GM12878 (cell line): ENCODE results near the gene TIMM10B. TPM values are rescaled to one million over a fixed set of nuclear protein-coding genes. Genes with fewer than 3 reads are reported as not detected.

Experiments
- ATAC-seq: fragments of 200-7000 bp; cut with Tn5 transposase; 3 replicates; pipeline ENCODE4 v1.9.1; 2020; ENCODE audit warnings: mild to moderate bottlenecking, moderate library complexity
- BruUV-seq: library from RNA; stranded (reverse); fragments of 400-500 nt; replicated peaks from 2 replicates; lab custom pipeline; 2021; lab: Mats Ljungman, UMichigan
- CTCF ChIA-PET: fragments of 300-600 bp; sonication (Branson Sonifier 250); formaldehyde crosslinking; extraction: SDS; loops from one replicate; lab custom pipeline; 2021; ENCODE audit warnings: inconsistent platforms; lab: Yijun Ruan, JAX
- POLR2A ChIA-PET: fragments of 350-600 bp; formaldehyde crosslinking; extraction: SDS; loops from one replicate; lab custom pipeline; 2021; ENCODE audit warnings: inconsistent platforms; lab: Charles Lee
- RAD21 ChIA-PET: fragments of 300-600 bp; sonication (Branson Sonifier 250); formaldehyde crosslinking; loops from one replicate; lab custom pipeline; 2023; ENCODE audit warnings: antibody characterized with exemption; ENCODE audit not compliant: unreplicated experiment; lab: Charles Lee
- SMC1A ChIA-PET: fragments of 300-600 bp; sonication (Branson Sonifier 250); formaldehyde crosslinking; loops from one replicate; lab custom pipeline; 2023; ENCODE audit not compliant: unreplicated experiment, uncharacterized antibody; lab: Charles Lee
- DNase-seq: peaks from one replicate; pipeline ENCODE4 v3.0.0-alpha.2; 2011; ENCODE audit warnings: low read depth, low spot score
- FAIRE-seq: peaks from 3 replicates; lab custom pipeline; 2011; peaks lifted over from hg19 to GRCh38; lab: Jason Lieb, UNC
- H2AFZ ChIP-seq: 2 replicates; pipeline ENCODE4 v1.6.0; 2011; ENCODE audit warnings: low read depth, low read length, control low read depth; ENCODE audit not compliant: control insufficient read depth
- H3K27ac ChIP-seq: 2 replicates; pipeline ENCODE4 v1.5.1; 2011; ENCODE audit warnings: control low read depth; ENCODE audit not compliant: control insufficient read depth, insufficient read depth
- H3K27me3 ChIP-seq, 2 experiments: replicated peaks in 1 of 2; 2 replicates each; pipeline versions ENCODE4 v1.6.0 to v1.6.1; 2011; ENCODE audit warnings: low read length in 1 of 2; ENCODE audit not compliant: control insufficient read depth in 2 of 2, insufficient read depth in 2 of 2
- H3K36me3 ChIP-seq, 2 experiments: 2 replicates each; pipeline ENCODE4 v1.5.1; 2011; ENCODE audit warnings: low read length in 1 of 2; ENCODE audit not compliant: control insufficient read depth in 2 of 2, insufficient read depth in 2 of 2
- H3K4me1 ChIP-seq: 2 replicates; pipeline ENCODE4 v1.6.1; 2011; ENCODE audit warnings: mild to moderate bottlenecking, low read length, moderate library complexity, mixed read lengths; ENCODE audit not compliant: control insufficient read depth, insufficient read depth
- H3K4me2 ChIP-seq: 2 replicates; pipeline ENCODE4 v1.6.0; 2011; ENCODE audit warnings: control low read depth; ENCODE audit not compliant: control insufficient read depth, insufficient read depth
- H3K4me3 ChIP-seq: fragments of 200-600 bp; sonication (generic); 2 replicates; pipeline ENCODE4 v1.5.1; 2016
- H3K79me2 ChIP-seq: 2 replicates; pipeline ENCODE4 v1.6.0; 2011; ENCODE audit warnings: low read length; ENCODE audit not compliant: control insufficient read depth, insufficient read depth
- H3K9ac ChIP-seq: 2 replicates; pipeline ENCODE4 v1.8.0; 2011; ENCODE audit warnings: low read length, control low read depth, mixed read lengths; ENCODE audit not compliant: control insufficient read depth, insufficient read depth
- H3K9me3 ChIP-seq: replicated peaks from 3 replicates; pipeline ENCODE4 v1.5.1; 2011; ENCODE audit warnings: mild to moderate bottlenecking, low read length; ENCODE audit not compliant: control insufficient read depth, insufficient read depth
- H4K20me1 ChIP-seq: 2 replicates; pipeline ENCODE4 v1.6.0; 2011; ENCODE audit not compliant: control insufficient read depth, insufficient read depth
- BACH1 ChIP-seq: fragments of 450-650 bp; IDR thresholded peaks from 2 replicates; pipeline ENCODE4 v1.6.1; 2017; ENCODE audit warnings: mild to moderate bottlenecking, borderline replicate concordance
- BCL11A ChIP-seq: IDR thresholded peaks from 2 replicates; pipeline ENCODE4 v1.6.1; 2011; ENCODE audit warnings: low read depth, low read length
- BHLHE40 ChIP-seq, 2 experiments: fragments of 450-650 bp in 1 of 2; IDR thresholded peaks; 2 replicates each; pipeline ENCODE4 v1.6.1; 2011 to 2017; ENCODE audit warnings: low read depth in 2 of 2, borderline replicate concordance in 1 of 2, improper control_type of control experiment in 1 of 2, low read length in 1 of 2, mild to moderate bottlenecking in 1 of 2
- CBX3 ChIP-seq: fragments of 200-600 bp; sonication (generic); IDR thresholded peaks from 2 replicates; pipeline ENCODE4 v1.6.1; 2016; ENCODE audit warnings: low read depth, borderline replicate concordance
- FOS ChIP-seq: IDR thresholded peaks from 3 replicates; pipeline ENCODE4 v1.6.1; 2011; ENCODE audit warnings: borderline replicate concordance; ENCODE audit not compliant: insufficient read length; ENCODE audit errors: extremely low read depth
- FOXK2 ChIP-seq: fragments of 450-650 bp; IDR thresholded peaks from 2 replicates; pipeline ENCODE4 v1.6.1; 2017; ENCODE audit warnings: mild to moderate bottlenecking, moderate library complexity
- MTA3 ChIP-seq: IDR thresholded peaks from 2 replicates; pipeline ENCODE4 v1.6.1; 2012; ENCODE audit warnings: low read length, inconsistent platforms, borderline replicate concordance
- NRF1 ChIP-seq: conservative IDR thresholded peaks from 2 replicates; pipeline ENCODE4 v1.6.1; 2011; ENCODE audit warnings: mild to moderate bottlenecking, low read depth, low read length, improper control_type of control experiment
- RBBP5 ChIP-seq: fragments of 200-600 bp; sonication (generic); conservative IDR thresholded peaks from 2 replicates; pipeline ENCODE4 v1.6.1; 2016
- RUNX3 ChIP-seq: IDR thresholded peaks from 2 replicates; pipeline ENCODE4 v1.6.1; 2012; ENCODE audit warnings: low read length, inconsistent platforms
- SPI1 ChIP-seq: IDR thresholded peaks from 2 replicates; pipeline ENCODE4 v1.6.1; 2011; ENCODE audit warnings: low read depth, mild to moderate bottlenecking, low read length, moderate library complexity, borderline replicate concordance; ENCODE audit not compliant: insufficient read depth
- USF1 ChIP-seq: IDR thresholded peaks from 2 replicates; pipeline ENCODE4 v1.6.1; 2011; ENCODE audit warnings: borderline replicate concordance, low read depth, mild to moderate bottlenecking, moderate library complexity, mixed read lengths, low read length; ENCODE audit not compliant: insufficient read depth; ENCODE audit errors: extremely low read length
- USF2 ChIP-seq: IDR thresholded peaks from 2 replicates; pipeline ENCODE4 v1.6.1; 2011; ENCODE audit warnings: low read depth, low read length, improper control_type of control experiment, borderline replicate concordance
- ZBED1 ChIP-seq: IDR thresholded peaks from 2 replicates; pipeline ENCODE4 v1.6.1; 2016; ENCODE audit warnings: borderline replicate concordance
- WGBS: methylation state at CpG from one replicate; pipeline ENCODE4 v1.1.6; 2016; ENCODE audit warnings: low lambda C conversion rate; ENCODE audit not compliant: insufficient replicate concordance, insufficient coverage; ENCODE audit errors: missing lambda C conversion rate; 5-methylcytosine and 5-hydroxymethylcytosine counted together
- in situ Hi-C: fragments of 300-500 bp; cut with MboI; formaldehyde crosslinking; loops from 9 replicates; pipeline ENCODE4 v1.14.3; 2018; ENCODE audit warnings: mixed read lengths
- intact Hi-C: fragments of 100-400 bp; cut with micrococcal nuclease; formaldehyde crosslinking; loops from one replicate; pipeline ENCODE4 v1.14.2; 2022; ENCODE audit not compliant: unreplicated experiment
- polyA plus RNA-seq, 11 experiments: library from polyadenylated mRNA; depleted of rRNA in 4 of 11; unstranded in 6 of 11; stranded (reverse) in 5 of 11; fragments of >200 nt; fragmentation: Nextera tagmentation in 4 of 11; fragmentation: Illumina TruSeq in 1 of 11; extraction: Ambion mirVana in 4 of 11; extraction: Trizol in 1 of 11; gene quantifications; 1 replicate in 1 of 11; 2 replicates in 10 of 11; pipeline versions ENCODE4 v1.2.1 to v1.2.3, GENCODE V29; 2011 to 2016; ENCODE audit warnings: inconsistent platforms in 2 of 11, missing spikeins in 2 of 11, low read depth in 1 of 11
- total RNA-seq, 4 experiments: library from RNA; depleted of rRNA in 3 of 4; stranded (reverse); fragments of >200 nt in 3 of 4; fragmentation: Illumina TruSeq in 1 of 4; extraction: Trizol in 1 of 4; gene quantifications; 2 replicates each; pipeline versions ENCODE4 v1.2.1 to v1.2.3, GENCODE V29; 2013 to 2021
- TF ChIP-seq, protein P1 (sequence below): fragments of 450-650 bp; conservative IDR thresholded peaks from 2 replicates; pipeline ENCODE4 v1.6.1; 2017; ENCODE audit warnings: mild to moderate bottlenecking, moderate library complexity
- TF ChIP-seq, protein P2 (sequence below): IDR thresholded peaks from 2 replicates; pipeline ENCODE4 v1.6.1; 2011; ENCODE audit warnings: low read depth, mild to moderate bottlenecking, low read length, moderate library complexity, borderline replicate concordance; ENCODE audit errors: extremely low read depth
- TF ChIP-seq, protein P3 (sequence below): fragments of 450-650 bp; IDR thresholded peaks from 2 replicates; pipeline ENCODE4 v1.6.1; 2018; ENCODE audit warnings: borderline replicate concordance, mild to moderate bottlenecking; ENCODE audit not compliant: partially characterized antibody

Gene TIMM10B
- total and polyA plus RNA-seq, 10 of the 15 experiments (the other 5 are each of a cell fraction or from before 2014, with no cell fraction given): 30.3 to 126 (median 53.1) TPM

GRCh38 chr11:6437993-6438392, 43.3 kb upstream of the TIMM10B start:
- Histone ChIP-seq H3K4me2 (no peak overlapping the region), H3K36me3 (no peaks in the 10 kb centered on the region)
- 33% methylated on average over 3 of the region's 3 CpGs for WGBS
- TF ChIP-seq USF2: peak; percentile 5; the same call in 1 of the 2 replicates
- TF ChIP-seq SPI1: peak; percentile 30; the same call in 1 of the 2 replicates
- TF ChIP-seq BHLHE40 (IDR thresholded peaks at IDR 0.05; ENCODE audit: borderline replicate concordance in 1 of 2, low read depth in 2 of 2, low read length in 1 of 2): peak in 1 of 2 experiments; percentile 32; a peak in 2 of 4 replicates
- peak; percentile 77 for TF ChIP-seq USF1
- TF ChIP-seq MTA3: no peak
- TF ChIP-seq RBBP5: no peak
- TF ChIP-seq CBX3: no peak
- TF ChIP-seq BCL11A: no peak
- no peak for TF ChIP-seq BACH1
- TF ChIP-seq, protein P1, sequence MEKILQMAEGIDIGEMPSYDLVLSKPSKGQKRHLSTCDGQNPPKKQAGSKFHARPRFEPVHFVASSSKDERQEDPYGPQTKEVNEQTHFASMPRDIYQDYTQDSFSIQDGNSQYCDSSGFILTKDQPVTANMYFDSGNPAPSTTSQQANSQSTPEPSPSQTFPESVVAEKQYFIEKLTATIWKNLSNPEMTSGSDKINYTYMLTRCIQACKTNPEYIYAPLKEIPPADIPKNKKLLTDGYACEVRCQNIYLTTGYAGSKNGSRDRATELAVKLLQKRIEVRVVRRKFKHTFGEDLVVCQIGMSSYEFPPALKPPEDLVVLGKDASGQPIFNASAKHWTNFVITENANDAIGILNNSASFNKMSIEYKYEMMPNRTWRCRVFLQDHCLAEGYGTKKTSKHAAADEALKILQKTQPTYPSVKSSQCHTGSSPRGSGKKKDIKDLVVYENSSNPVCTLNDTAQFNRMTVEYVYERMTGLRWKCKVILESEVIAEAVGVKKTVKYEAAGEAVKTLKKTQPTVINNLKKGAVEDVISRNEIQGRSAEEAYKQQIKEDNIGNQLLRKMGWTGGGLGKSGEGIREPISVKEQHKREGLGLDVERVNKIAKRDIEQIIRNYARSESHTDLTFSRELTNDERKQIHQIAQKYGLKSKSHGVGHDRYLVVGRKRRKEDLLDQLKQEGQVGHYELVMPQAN: no peak
- TF ChIP-seq FOXK2: no peak
- no peak for TF ChIP-seq ZBED1
- 0 out of 2 replicates have a peak, but pooled peaks have one; percentile 16 for TF ChIP-seq RUNX3
- TF ChIP-seq, protein P2, sequence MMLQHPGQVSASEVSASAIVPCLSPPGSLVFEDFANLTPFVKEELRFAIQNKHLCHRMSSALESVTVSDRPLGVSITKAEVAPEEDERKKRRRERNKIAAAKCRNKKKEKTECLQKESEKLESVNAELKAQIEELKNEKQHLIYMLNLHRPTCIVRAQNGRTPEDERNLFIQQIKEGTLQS: 0 out of 2 replicates have a peak, but pooled peaks have one; percentile 16
- TF ChIP-seq FOS: no peak
- TF ChIP-seq NRF1: no peak
- TF ChIP-seq, protein P3, sequence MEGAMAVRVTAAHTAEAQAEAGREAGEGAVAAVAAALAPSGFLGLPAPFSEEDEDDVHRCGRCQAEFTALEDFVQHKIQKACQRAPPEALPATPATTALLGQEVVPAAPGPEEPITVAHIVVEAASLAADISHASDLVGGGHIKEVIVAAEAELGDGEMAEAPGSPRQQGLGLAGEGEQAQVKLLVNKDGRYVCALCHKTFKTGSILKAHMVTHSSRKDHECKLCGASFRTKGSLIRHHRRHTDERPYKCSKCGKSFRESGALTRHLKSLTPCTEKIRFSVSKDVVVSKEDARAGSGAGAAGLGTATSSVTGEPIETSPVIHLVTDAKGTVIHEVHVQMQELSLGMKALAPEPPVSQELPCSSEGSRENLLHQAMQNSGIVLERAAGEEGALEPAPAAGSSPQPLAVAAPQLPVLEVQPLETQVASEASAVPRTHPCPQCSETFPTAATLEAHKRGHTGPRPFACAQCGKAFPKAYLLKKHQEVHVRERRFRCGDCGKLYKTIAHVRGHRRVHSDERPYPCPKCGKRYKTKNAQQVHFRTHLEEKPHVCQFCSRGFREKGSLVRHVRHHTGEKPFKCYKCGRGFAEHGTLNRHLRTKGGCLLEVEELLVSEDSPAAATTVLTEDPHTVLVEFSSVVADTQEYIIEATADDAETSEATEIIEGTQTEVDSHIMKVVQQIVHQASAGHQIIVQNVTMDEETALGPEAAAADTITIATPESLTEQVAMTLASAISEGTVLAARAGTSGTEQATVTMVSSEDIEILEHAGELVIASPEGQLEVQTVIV: no peak

More at GRCh38 chr11:6437993-6438392, 43.3 kb upstream of the TIMM10B start:
- BruUV-seq: no TSS peak
- no peak overlapping the region for H3K4me3 ChIP-seq
- H3K4me1 ChIP-seq: peaks cover 17% of the 10 kb centered on the region
- intact Hi-C loops (no loop called here), in situ Hi-C loops (no loop called here)
- ChIA-PET POLR2A (interaction anchor here (0.7 kb wide), 1 partner anchor 37 kb away, joined by 3 read pairs; no protein-coding TSS in a partner anchor), SMC1A (interaction anchor here (0.5 to 12.8 kb wide), 7 partner anchors 14 to 1124 kb away, joined by 3 to 293 read pairs (median 4); no protein-coding TSS in a partner anchor), CTCF (interaction anchor here (0.6 to 17.4 kb wide), 17 partner anchors 8 to 320 kb away, joined by 3 to 560 read pairs (median 5); partner anchors contain the start of genes ARFIP2 and TIMM10B), RAD21 (interaction anchor here (1.0 to 14.2 kb wide), 4 partner anchors 43 to 245 kb away, joined by 4 to 305 read pairs (median 10); partner anchors contain the start of genes ARFIP2, MRPL17 and TIMM10B)
- H4K20me1 ChIP-seq: no peaks in the 10 kb centered on the region
- H2AFZ ChIP-seq: peak overlapping the region; percentile 26; the same call in 1 of the 2 replicates
- H3K79me2 ChIP-seq: no peaks in the 10 kb centered on the region
- no peak for DNase-seq
- no peaks in the 10 kb centered on the region for H3K27me3 ChIP-seq
- no peak overlapping the region for H3K9ac ChIP-seq
- ATAC-seq: 0 out of 3 replicates have a peak, but pooled peaks have one; percentile 10
- H3K9me3 ChIP-seq: no peaks in the 10 kb centered on the region
- FAIRE-seq: no peak
- H3K27ac ChIP-seq: no peak overlapping the region
